Osteoblast (primary cell): ENCODE measurements around the gene ACBD6. TPM values are rescaled to one million over a fixed set of nuclear protein-coding genes. Genes with fewer than 3 reads are reported as not detected.

Source experiments
- DNase-seq: peaks from one replicate; pipeline ENCODE4 v3.0.0; 2011; ENCODE audit warnings: low spot score, mixed read lengths; ENCODE audit not compliant: insufficient read length; ENCODE audit errors: missing footprints
- H2AFZ ChIP-seq: 2 replicates; pipeline ENCODE4 v1.6.0; 2011; ENCODE audit warnings: mild to moderate bottlenecking, low read length
- H3K27ac ChIP-seq: 2 replicates; pipeline ENCODE4 v1.5.1; 2011; ENCODE audit warnings: mild to moderate bottlenecking, low read depth, low read length, moderate library complexity
- H3K27me3 ChIP-seq: 2 replicates; pipeline ENCODE4 v1.6.0; 2012; ENCODE audit warnings: mild to moderate bottlenecking, control low read depth, inconsistent platforms, low read length, moderate library complexity; ENCODE audit not compliant: insufficient read depth
- H3K36me3 ChIP-seq: 2 replicates; pipeline ENCODE4 v1.5.1; 2011; ENCODE audit warnings: mild to moderate bottlenecking, low read length, control low read depth, moderate library complexity; ENCODE audit not compliant: insufficient read depth
- H3K4me1 ChIP-seq: 2 replicates; pipeline ENCODE4 v1.5.1; 2011; ENCODE audit warnings: mild to moderate bottlenecking, low read length, control low read depth, moderate library complexity; ENCODE audit not compliant: insufficient read depth
- H3K4me2 ChIP-seq: 2 replicates; pipeline ENCODE4 v1.6.0; 2011; ENCODE audit warnings: mild to moderate bottlenecking, low read length; ENCODE audit not compliant: insufficient read depth
- H3K4me3 ChIP-seq: fragments of 200-600 bp; sonication (generic); 3 replicates; pipeline ENCODE4 v1.5.1; 2012; ENCODE audit warnings: mild to moderate bottlenecking, low read length, inconsistent platforms; ENCODE audit not compliant: insufficient read depth
- H3K79me2 ChIP-seq: 2 replicates; pipeline ENCODE4 v1.6.0; 2012; ENCODE audit warnings: mild to moderate bottlenecking, low read length, control low read depth, inconsistent platforms; ENCODE audit not compliant: insufficient read depth
- H3K9me3 ChIP-seq: 2 replicates; pipeline ENCODE4 v1.5.1; 2011; ENCODE audit warnings: low read depth, low read length, control low read depth
- H4K20me1 ChIP-seq: 2 replicates; pipeline ENCODE4 v1.6.0; 2012; ENCODE audit warnings: mild to moderate bottlenecking, low read length, control low read depth; ENCODE audit not compliant: insufficient read depth
- total RNA-seq: library from RNA; depleted of rRNA; stranded (reverse); fragments of >200 nt; gene quantifications from 2 replicates; pipeline ENCODE4 v1.2.3, GENCODE V29; 2012
- TF ChIP-seq, protein P1 (sequence below): IDR thresholded peaks from 2 replicates; pipeline ENCODE4 v1.5.1; 2011; ENCODE audit warnings: mild to moderate bottlenecking, low read depth, low read length, moderate library complexity; ENCODE audit errors: extremely low read depth

ACBD6 gene
- total RNA-seq, 1 donor, result 55.7 TPM

DNA sequence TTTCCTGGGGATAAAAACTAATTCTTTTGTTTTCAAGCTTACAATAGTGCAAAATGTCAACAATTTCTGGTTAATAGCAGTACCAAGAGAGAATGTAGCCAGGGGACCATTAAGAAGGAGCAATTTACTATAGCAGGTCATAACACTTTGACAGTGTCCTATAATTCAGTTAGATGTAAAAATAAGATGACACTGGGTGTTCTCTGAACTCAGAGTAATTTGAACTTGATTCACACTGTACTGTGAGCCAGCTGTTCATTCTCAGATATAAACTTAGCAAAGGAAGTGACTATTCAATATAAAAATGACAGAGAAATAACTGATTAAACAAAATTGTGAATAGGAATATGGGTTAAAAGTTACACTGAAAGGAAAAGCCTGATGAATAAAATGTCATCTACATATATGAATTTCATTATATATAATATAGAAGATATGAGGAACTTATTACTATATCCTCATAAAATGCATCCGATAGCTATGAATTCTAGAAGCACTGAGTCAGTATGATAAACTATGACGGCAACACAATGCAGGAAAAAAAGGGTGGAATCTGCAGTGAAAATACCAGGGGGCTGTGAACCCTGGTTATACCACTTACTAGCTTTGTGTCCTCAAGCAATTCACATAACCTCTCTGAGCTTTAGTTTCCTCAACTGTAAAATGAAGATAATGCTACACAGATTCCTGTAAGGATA is 135.9 kb downstream of the ACBD6 start:
- Histone ChIP-seq H3K9me3 (no peaks in the 10 kb centered on the region), H4K20me1 (no peaks in the 10 kb centered on the region), H3K36me3 (no peaks in the 10 kb centered on the region), H3K4me3 (no peak overlapping the region), H3K4me1 (peaks cover 7% of the 10 kb centered on the region), H3K27ac (peak overlapping the region; percentile 21), H2AFZ (no peak overlapping the region), H3K4me2 (no peak overlapping the region), H3K79me2 (peaks cover 3% of the 10 kb centered on the region), H3K27me3 (no peaks in the 10 kb centered on the region)
- TF ChIP-seq, protein P1, sequence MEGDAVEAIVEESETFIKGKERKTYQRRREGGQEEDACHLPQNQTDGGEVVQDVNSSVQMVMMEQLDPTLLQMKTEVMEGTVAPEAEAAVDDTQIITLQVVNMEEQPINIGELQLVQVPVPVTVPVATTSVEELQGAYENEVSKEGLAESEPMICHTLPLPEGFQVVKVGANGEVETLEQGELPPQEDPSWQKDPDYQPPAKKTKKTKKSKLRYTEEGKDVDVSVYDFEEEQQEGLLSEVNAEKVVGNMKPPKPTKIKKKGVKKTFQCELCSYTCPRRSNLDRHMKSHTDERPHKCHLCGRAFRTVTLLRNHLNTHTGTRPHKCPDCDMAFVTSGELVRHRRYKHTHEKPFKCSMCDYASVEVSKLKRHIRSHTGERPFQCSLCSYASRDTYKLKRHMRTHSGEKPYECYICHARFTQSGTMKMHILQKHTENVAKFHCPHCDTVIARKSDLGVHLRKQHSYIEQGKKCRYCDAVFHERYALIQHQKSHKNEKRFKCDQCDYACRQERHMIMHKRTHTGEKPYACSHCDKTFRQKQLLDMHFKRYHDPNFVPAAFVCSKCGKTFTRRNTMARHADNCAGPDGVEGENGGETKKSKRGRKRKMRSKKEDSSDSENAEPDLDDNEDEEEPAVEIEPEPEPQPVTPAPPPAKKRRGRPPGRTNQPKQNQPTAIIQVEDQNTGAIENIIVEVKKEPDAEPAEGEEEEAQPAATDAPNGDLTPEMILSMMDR, result no peak
- DNase-seq, result no peak

DNA sequence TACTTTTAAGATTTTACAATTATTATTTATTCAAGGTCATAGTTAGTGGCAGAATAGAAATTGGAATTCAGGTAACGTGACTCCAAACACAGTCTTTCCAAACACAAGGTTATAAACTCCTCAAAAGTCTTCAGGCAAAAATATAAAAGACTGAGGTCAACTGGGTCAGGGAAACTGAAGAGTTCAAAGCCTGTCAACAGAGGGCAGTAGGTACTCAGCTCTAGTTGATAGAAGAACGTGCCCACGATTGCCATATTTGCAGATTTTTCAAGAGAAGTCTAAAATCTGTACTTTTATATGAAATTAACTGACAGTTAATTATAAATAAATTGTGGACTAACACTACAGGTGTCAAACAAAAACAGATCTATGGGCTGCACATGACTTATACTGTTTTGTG is 137.3 kb downstream of the ACBD6 start:
- peaks cover 5% of the 10 kb centered on the region for H3K79me2 ChIP-seq
- H4K20me1 ChIP-seq, result peaks cover 4% of the 10 kb centered on the region
- no peak overlapping the region for H2AFZ ChIP-seq
- H3K4me3 ChIP-seq, result no peak overlapping the region
- DNase-seq, result no peak
- peaks cover 13% of the 10 kb centered on the region for H3K4me1 ChIP-seq
- no peaks in the 10 kb centered on the region for H3K9me3 ChIP-seq
- H3K36me3 ChIP-seq, result no peaks in the 10 kb centered on the region
- H3K4me2 ChIP-seq, result no peak overlapping the region
- TF ChIP-seq, protein P1, result peak; percentile 33
- no peaks in the 10 kb centered on the region for H3K27me3 ChIP-seq
- no peak overlapping the region for H3K27ac ChIP-seq

DNA sequence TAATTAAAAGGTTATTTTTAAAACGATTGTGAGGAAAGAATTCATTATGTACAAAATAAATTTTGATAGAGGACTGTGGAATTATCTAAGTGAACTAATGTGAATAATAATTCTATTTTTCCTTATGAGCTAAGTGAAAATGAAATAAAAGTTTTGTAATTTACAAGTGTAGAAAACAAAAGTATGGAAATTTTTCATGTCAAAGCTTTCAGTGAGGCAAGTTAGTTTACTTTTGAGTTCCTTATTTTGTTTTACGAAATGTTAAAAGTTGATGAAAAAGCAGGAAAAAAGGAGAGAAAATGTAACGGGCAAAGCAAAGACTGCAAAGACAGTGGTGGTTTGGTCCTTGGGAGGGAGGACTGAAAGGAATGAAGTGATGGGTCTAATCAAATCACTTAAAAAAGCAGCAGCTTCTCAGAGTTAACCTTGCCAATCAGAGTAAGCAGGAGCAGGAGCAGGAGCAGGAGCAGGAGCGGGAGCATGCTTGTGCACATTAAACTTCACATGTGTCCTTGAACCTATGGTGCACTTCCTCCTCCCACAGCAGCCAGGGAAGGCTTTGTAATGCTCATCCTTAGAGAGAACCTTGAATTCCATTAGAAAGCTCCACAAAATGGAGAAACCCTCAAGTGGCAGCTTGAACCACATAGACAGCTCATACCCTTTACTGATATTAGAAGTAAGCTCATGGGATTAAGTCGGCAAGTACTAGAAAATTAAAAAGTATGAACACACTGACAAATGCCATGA is 139.0 kb downstream of the ACBD6 start:
- TF ChIP-seq, protein P1, result no peak
- no peak for DNase-seq
- no peak overlapping the region for H2AFZ ChIP-seq
- no peaks in the 10 kb centered on the region for H3K9me3 ChIP-seq
- H3K4me3 ChIP-seq, result no peak overlapping the region
- H3K27ac ChIP-seq, result no peak overlapping the region
- peaks cover 5% of the 10 kb centered on the region for H4K20me1 ChIP-seq
- no peaks in the 10 kb centered on the region for H3K27me3 ChIP-seq
- no peaks in the 10 kb centered on the region for H3K36me3 ChIP-seq
- H3K4me1 ChIP-seq, result peaks cover 14% of the 10 kb centered on the region
- H3K79me2 ChIP-seq, result peaks cover 5% of the 10 kb centered on the region
- no peak overlapping the region for H3K4me2 ChIP-seq
